CD14-positive monocyte (primary cell): ENCODE data around the gene MYO7A. TPM values are rescaled to one million over a fixed set of nuclear protein-coding genes. Genes with fewer than 3 reads are reported as not detected.

Experiments used
- DNase-seq, 3 donors: peaks; one replicate each; pipeline ENCODE4 v3.0.0-alpha.2; 2011 to 2022
- H2AFZ ChIP-seq: 2 replicates; pipeline ENCODE4 v1.6.0; 2012; ENCODE audit warnings: mild to moderate bottlenecking, low read depth, low read length, inconsistent platforms; ENCODE audit not compliant: insufficient read depth, poor library complexity, severe bottlenecking
- H3K27ac ChIP-seq, 2 donors: 1 replicate in 1 of 2; 2 replicates in 1 of 2; pipeline ENCODE4 v1.5.1; 2012 to 2013; ENCODE audit warnings: low read length in 2 of 2, control low read depth in 1 of 2, inconsistent platforms in 1 of 2, low read depth in 1 of 2, mild to moderate bottlenecking in 1 of 2
- H3K27me3 ChIP-seq, 2 donors: one replicate each; pipeline versions ENCODE4 v1.6.0 to v1.6.1; 2011 to 2013; ENCODE audit warnings: low read length in 2 of 2; ENCODE audit not compliant: control insufficient read depth in 2 of 2, insufficient read depth in 2 of 2
- H3K36me3 ChIP-seq, 2 donors: replicated peaks in 1 of 2; 1 replicate in 1 of 2; 2 replicates in 1 of 2; pipeline versions ENCODE4 v1.5.1 to v1.6.1; 2012 to 2013; ENCODE audit warnings: low read length in 2 of 2, control low read depth in 1 of 2, inconsistent platforms in 1 of 2, mild to moderate bottlenecking in 1 of 2; ENCODE audit not compliant: insufficient read depth in 2 of 2, control insufficient read depth in 1 of 2
- H3K4me1 ChIP-seq, 2 donors: 1 replicate in 1 of 2; 2 replicates in 1 of 2; pipeline versions ENCODE4 v1.5.1 to v1.6.1; 2012 to 2013; ENCODE audit warnings: low read length in 2 of 2, control low read depth in 1 of 2, inconsistent platforms in 1 of 2, mild to moderate bottlenecking in 1 of 2, moderate library complexity in 1 of 2; ENCODE audit not compliant: insufficient read depth in 2 of 2, control insufficient read depth in 1 of 2
- H3K4me2 ChIP-seq: replicated peaks from 2 replicates; pipeline ENCODE3; 2012; ENCODE audit warnings: low read length, moderate library complexity, mild to moderate bottlenecking; ENCODE audit not compliant: poor library complexity, severe bottlenecking; ENCODE audit errors: extremely low read depth
- H3K4me3 ChIP-seq, 3 experiments: fragments of 200-600 bp in 1 of 3; sonication (generic) in 1 of 3; replicated peaks in 1 of 3; 1 replicate in 2 of 3; 2 replicates in 1 of 3; pipeline ENCODE4 v1.5.1; 2011 to 2013; ENCODE audit warnings: low read length in 3 of 3, mild to moderate bottlenecking in 3 of 3, control low read depth in 2 of 3, low read depth in 2 of 3, inconsistent platforms in 1 of 3, moderate library complexity in 1 of 3
- H3K79me2 ChIP-seq: 2 replicates; pipeline ENCODE4 v1.6.0; 2012; ENCODE audit warnings: mild to moderate bottlenecking, control low read depth, inconsistent platforms, low read length, moderate library complexity; ENCODE audit not compliant: insufficient read depth
- H3K9ac ChIP-seq: 2 replicates; pipeline ENCODE4 v1.6.0; 2017; ENCODE audit warnings: low read length, mild to moderate bottlenecking; ENCODE audit not compliant: insufficient read depth, poor library complexity, severe bottlenecking
- H3K9me3 ChIP-seq, 2 donors: replicated peaks in 1 of 2; 1 replicate in 1 of 2; 2 replicates in 1 of 2; pipeline versions ENCODE4 v1.5.1 to v1.6.1; 2012 to 2013; ENCODE audit warnings: low read length in 2 of 2, control low read depth in 1 of 2; ENCODE audit not compliant: control insufficient read depth in 1 of 2, insufficient read depth in 1 of 2
- H4K20me1 ChIP-seq: 2 replicates; pipeline ENCODE4 v1.6.0; 2012; ENCODE audit warnings: mild to moderate bottlenecking, low read length, control low read depth, moderate library complexity; ENCODE audit not compliant: insufficient read depth
- H3K27ac Mint-ChIP-seq, 7 donors: one replicate each; pipeline ENCODE4 v1.8.0; 2020; ENCODE audit warnings: mild to moderate bottlenecking in 7 of 7, mixed read lengths in 7 of 7, moderate library complexity in 6 of 7, inconsistent platforms in 2 of 7
- H3K27me3 Mint-ChIP-seq, 3 donors: one replicate each; pipeline ENCODE4 v1.8.0; 2021 to 2022; ENCODE audit warnings: low read depth in 3 of 3, mild to moderate bottlenecking in 3 of 3, mixed read lengths in 3 of 3, moderate library complexity in 3 of 3, inconsistent platforms in 1 of 3
- H3K36me3 Mint-ChIP-seq, 2 donors: one replicate each; pipeline ENCODE4 v1.8.0; 2020; ENCODE audit warnings: mixed read lengths in 2 of 2, inconsistent platforms in 1 of 2, mild to moderate bottlenecking in 1 of 2
- H3K4me1 Mint-ChIP-seq: one replicate; pipeline ENCODE4 v1.8.0; 2020; ENCODE audit warnings: mild to moderate bottlenecking, mixed read lengths
- H3K4me3 Mint-ChIP-seq, 2 donors: one replicate each; pipeline ENCODE4 v1.8.0; 2020; ENCODE audit warnings: mild to moderate bottlenecking in 2 of 2, mixed read lengths in 2 of 2, moderate library complexity in 1 of 2
- H3K9me3 Mint-ChIP-seq, 7 donors: one replicate each; pipeline ENCODE4 v1.8.0; 2020 to 2022; ENCODE audit warnings: mixed read lengths in 7 of 7, mild to moderate bottlenecking in 6 of 7, moderate library complexity in 6 of 7, inconsistent platforms in 2 of 7
- WGBS: methylation state at CpG from one replicate; pipeline ENCODE4 v1.1.5; 2013; ENCODE audit warnings: missing lambda C conversion rate; ENCODE audit not compliant: insufficient coverage; 5-methylcytosine and 5-hydroxymethylcytosine counted together
- intact Hi-C, 2 donors: fragments of 100-400 bp; cut with micrococcal nuclease; formaldehyde crosslinking; loops; one replicate each; pipeline versions ENCODE4 v1.15.0 to v1.15.1; 2023
- polyA plus RNA-seq, 3 donors: library from polyadenylated mRNA; depleted of rRNA in 1 of 3; unstranded in 2 of 3; stranded (reverse) in 1 of 3; fragments of 300-500 nt in 2 of 3; fragments of >200 nt in 1 of 3; fragmentation: Illumina TruSeq in 2 of 3; gene quantifications; 1 replicate in 2 of 3; 2 replicates in 1 of 3; pipeline ENCODE4 v1.2.3, GENCODE V29; 2012 to 2021
- TF ChIP-seq, protein P1 (sequence below): fragments of 200-600 bp; IDR thresholded peaks from one replicate; pipeline ENCODE4 v1.8.0; 2022; ENCODE audit warnings: antibody characterized with exemption, mild to moderate bottlenecking

The MYO7A gene
- polyA plus RNA-seq, 3 donors = 3.5 to 7.8 (median 3.6) TPM

DNA sequence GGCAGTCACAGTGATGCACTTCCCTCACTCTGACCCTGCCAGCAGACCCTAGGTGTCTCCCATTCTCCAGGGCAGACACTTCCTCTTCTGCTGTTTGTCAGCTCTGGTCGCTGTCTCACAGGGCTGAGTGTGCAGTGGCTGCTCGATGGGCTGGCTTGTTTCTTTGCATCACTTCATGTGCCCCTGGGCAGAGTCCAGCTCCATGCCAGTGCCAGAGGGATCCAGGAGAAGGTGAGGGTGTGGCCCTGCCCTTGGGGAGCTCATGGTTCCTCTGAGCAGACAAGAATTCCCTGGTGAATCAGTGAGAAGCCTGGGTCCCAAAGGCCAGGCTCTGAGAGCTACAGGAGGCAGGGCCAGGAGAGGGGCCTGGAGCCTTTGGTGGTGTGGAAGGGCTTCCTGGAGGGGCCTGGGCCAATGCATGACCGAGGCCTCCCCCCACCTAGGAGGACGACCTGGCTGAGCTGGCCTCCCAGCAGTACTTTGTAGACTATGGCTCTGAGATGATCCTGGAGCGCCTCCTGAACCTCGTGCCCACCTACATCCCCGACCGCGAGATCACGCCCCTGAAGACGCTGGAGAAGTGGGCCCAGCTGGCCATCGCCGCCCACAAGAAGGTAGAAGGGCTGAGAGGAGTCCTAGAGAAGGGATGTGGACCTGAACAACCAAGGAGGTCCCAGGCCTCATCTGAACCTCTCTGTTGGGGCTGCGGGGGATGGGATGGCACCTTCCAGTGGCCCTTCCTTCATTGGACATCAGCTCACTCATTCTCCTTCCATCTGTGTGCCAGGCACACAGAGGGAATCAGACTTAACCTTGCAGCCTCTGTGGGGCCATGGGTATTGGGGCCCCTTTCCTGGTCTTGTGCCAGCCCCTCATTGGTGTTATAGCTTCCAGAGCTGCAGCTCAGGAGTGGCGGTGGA, 66.1 kb downstream of the MYO7A start:
- Histone ChIP-seq H3K4me2 (no peak overlapping the region), H3K79me2 (no peaks in the 10 kb centered on the region), H3K4me3 (no peak overlapping the region), H3K36me3 (peaks cover 13 to 20% of the 10 kb centered on the region in 2 donors), H3K27me3 (no peaks in the 10 kb centered on the region), H3K9me3 (no peaks in the 10 kb centered on the region), H2AFZ (no peak overlapping the region), H3K27ac (no peak overlapping the region), H4K20me1 (no peaks in the 10 kb centered on the region), H3K4me1 (no peaks in the 10 kb centered on the region), H3K9ac (no peak overlapping the region)
- DNase-seq = no peak
- peaks cover 9 to 22% of the 10 kb centered on the region in 2 donors for H3K36me3 Mint-ChIP-seq
- peaks cover 11% of the 10 kb centered on the region for H3K4me1 Mint-ChIP-seq
- TF ChIP-seq, protein P1, sequence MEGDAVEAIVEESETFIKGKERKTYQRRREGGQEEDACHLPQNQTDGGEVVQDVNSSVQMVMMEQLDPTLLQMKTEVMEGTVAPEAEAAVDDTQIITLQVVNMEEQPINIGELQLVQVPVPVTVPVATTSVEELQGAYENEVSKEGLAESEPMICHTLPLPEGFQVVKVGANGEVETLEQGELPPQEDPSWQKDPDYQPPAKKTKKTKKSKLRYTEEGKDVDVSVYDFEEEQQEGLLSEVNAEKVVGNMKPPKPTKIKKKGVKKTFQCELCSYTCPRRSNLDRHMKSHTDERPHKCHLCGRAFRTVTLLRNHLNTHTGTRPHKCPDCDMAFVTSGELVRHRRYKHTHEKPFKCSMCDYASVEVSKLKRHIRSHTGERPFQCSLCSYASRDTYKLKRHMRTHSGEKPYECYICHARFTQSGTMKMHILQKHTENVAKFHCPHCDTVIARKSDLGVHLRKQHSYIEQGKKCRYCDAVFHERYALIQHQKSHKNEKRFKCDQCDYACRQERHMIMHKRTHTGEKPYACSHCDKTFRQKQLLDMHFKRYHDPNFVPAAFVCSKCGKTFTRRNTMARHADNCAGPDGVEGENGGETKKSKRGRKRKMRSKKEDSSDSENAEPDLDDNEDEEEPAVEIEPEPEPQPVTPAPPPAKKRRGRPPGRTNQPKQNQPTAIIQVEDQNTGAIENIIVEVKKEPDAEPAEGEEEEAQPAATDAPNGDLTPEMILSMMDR = no peak
- WGBS = 85% methylated on average over 12 of the region's 15 CpGs
- intact Hi-C loops = no loop called here
- H3K9me3 Mint-ChIP-seq = peaks cover 0 to 2% (median 0%) of the 10 kb centered on the region in 7 donors
- no peak overlapping the region for H3K27ac Mint-ChIP-seq
- no peak overlapping the region for H3K4me3 Mint-ChIP-seq
- H3K27me3 Mint-ChIP-seq = no peaks in the 10 kb centered on the region

DNA sequence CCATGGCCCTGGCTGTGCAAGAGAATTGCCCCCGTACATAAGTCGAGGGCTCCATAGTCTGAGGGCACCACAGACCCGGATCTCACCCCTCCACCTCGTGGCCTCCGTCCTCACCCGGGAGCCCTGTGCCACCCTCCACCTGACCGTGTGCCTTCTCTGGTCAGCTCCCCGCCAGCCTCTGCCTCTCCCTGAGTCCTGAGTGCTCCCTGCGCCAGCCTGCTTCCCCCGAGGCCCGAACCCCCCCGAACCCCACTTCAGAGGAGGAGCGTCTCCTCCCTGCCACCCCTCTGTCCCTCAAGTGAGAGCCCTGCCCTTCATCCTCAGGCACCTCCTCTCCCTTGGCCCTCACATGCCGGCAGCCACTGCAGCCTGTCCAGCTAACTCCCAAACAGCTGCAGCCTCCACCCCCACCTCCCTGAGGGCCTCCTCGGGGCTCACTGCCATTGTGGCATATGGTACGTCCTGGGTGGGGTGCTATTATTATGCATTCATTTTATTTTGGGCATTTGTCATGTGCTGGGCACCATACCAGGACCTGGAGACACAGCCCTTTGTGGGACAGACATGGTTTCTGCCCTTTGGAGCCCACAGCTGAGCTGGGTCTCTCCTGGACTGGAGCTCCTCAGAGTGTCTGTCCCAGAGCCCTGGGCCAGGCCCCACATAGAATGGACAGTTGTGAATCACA, 67.2 kb downstream of the MYO7A start:
- WGBS = 88% methylated on average over 13 of the region's 16 CpGs
- H3K4me1 ChIP-seq = no peaks in the 10 kb centered on the region
- no peak overlapping the region for H3K4me3 Mint-ChIP-seq
- H3K79me2 ChIP-seq = no peaks in the 10 kb centered on the region
- intact Hi-C loops = no loop called here
- no peak overlapping the region for H3K4me3 ChIP-seq
- peaks cover 12% of the 10 kb centered on the region for H3K4me1 Mint-ChIP-seq
- peaks cover 10 to 22% of the 10 kb centered on the region in 2 donors for H3K36me3 Mint-ChIP-seq
- H4K20me1 ChIP-seq = no peaks in the 10 kb centered on the region
- H3K27me3 ChIP-seq = no peaks in the 10 kb centered on the region
- TF ChIP-seq, protein P1 = no peak
- H3K9me3 Mint-ChIP-seq = peaks cover 0 to 2% (median 0%) of the 10 kb centered on the region in 7 donors
- no peak overlapping the region for H3K9ac ChIP-seq
- no peak overlapping the region for H3K4me2 ChIP-seq
- H3K36me3 ChIP-seq = peaks cover 13 to 16% of the 10 kb centered on the region in 2 donors
- no peak for DNase-seq
- H3K27ac Mint-ChIP-seq = no peak overlapping the region
- no peaks in the 10 kb centered on the region for H3K9me3 ChIP-seq
- H3K27ac ChIP-seq = no peak overlapping the region
- H2AFZ ChIP-seq = no peak overlapping the region
- no peaks in the 10 kb centered on the region for H3K27me3 Mint-ChIP-seq
